GM21786 (cell line): ENCODE measurements around the gene RPUSD1.
"Not testable (repeated sequence)": the region's sequence is repeated elsewhere in the genome, so short reads cannot be mapped to it uniquely, and the experiment has no call there.

ENCODE experiments used
- ATAC-seq: cut with Tn5 transposase; IDR thresholded peaks from one replicate; pipeline ENCODE4 v1.9.1; 2021; ENCODE audit not compliant: unreplicated experiment

Gene RPUSD1, protein sequence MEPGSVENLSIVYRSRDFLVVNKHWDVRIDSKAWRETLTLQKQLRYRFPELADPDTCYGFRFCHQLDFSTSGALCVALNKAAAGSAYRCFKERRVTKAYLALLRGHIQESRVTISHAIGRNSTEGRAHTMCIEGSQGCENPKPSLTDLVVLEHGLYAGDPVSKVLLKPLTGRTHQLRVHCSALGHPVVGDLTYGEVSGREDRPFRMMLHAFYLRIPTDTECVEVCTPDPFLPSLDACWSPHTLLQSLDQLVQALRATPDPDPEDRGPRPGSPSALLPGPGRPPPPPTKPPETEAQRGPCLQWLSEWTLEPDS

DNA sequence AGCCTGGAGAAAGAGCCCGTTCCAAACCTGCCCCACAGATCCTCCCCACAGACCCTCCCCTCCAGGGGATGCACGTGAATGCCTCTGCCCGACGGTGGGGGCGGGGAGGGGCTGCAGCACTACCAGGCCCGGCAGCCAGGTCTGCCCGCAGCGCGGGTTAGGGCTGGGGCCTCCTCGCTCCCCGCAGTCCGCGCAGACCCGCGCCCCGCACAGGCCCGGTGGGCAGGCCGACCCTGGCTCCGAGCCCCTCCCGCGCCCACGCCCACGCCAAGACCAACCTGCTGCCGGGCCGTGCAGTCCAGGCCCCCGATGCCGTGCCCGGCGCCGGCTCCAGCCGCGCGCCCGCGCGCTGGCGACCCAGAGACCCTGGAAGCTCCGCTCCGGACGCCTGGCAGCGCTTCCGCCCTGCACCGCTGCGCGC, at the start of gene RPUSD1:
TSS of gene RPUSD1 (minus strand) at position 404 of the 421 bp plus-strand sequence. CDS start 644 bp downstream, outside the sequence.
- peak; percentile 27 for ATAC-seq

DNA sequence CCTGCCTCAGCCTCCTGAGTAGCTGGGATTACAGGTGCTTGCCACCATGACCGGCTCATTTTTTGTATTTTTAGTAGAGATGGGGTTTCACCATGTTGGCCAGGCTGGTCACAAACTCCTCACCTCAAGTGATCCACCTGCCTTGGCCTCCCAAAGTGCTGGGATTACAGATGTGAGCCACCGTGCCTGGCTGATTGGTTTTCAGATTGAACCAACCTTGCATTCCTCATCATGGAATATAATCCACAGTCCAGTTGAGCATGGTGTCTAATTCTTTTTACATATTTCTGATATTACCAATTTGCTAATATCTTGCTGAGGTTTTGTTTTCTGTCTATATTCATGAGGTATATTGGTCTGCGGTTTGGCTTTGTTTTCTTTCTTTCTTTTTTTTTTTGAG, 48.6 kb upstream of the RPUSD1 start:
- not testable (repeated sequence) for ATAC-seq

DNA sequence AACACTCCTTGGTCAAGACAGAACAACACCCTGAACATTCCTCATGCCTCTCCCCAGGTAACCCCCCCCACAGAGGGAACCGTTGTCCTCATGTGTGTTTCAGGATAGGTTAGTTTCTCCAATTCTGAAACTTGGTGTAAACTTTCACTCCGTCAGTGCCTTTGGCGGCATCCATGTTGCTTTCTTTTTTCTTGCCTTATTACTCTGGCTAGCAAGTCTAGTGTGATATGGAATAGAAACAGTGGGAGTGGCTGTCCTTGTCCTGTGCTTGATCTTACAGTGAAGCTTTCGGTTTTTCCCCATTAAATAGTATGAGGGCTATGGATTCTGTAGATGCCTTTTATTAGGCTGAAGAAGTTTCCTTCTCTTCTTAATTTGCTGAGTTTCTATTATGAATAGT, 48.0 kb upstream of the RPUSD1 start:
- no peak for ATAC-seq

DNA sequence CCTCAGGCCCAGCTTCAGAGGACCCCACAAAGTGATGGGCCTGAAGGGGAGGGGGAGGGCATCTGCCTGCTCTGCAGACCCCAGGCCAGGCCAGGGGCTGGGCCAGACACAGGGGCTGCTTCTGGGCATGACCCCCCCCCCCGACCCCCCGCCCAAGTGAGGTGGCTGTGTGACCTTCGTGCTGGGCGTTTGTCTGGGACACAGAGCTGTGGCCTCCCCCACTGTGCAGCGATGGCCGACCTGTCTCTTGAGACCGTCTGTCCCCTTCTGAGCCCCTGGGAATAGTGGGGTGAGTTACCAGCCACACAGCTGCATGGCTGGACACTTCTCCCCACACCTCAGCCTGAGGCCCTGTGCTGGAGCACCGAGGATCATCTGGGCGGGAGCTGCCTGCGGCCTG, 47.2 kb upstream of the RPUSD1 start:
- no peak for ATAC-seq

DNA sequence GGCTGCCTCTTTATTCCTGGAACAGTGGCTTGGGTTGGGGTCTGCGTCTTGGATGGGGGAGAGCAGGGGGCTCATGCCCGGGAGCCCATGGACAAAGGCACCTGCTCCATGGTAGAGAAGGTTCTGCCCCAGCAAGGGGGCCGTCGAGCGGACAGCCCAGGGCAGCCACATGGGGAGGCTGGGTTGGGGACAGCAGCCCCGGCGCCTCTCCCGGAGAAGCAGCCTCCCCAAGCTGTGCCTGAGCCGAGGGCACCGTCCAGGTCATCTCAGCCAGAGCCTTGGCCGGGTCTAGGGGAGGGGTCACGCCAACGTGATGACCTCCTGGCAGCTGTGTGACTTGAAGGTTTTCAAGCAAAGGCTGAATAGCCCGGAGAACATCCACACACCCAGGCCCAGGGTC, 45.2 kb upstream of the RPUSD1 start:
- no peak for ATAC-seq

DNA sequence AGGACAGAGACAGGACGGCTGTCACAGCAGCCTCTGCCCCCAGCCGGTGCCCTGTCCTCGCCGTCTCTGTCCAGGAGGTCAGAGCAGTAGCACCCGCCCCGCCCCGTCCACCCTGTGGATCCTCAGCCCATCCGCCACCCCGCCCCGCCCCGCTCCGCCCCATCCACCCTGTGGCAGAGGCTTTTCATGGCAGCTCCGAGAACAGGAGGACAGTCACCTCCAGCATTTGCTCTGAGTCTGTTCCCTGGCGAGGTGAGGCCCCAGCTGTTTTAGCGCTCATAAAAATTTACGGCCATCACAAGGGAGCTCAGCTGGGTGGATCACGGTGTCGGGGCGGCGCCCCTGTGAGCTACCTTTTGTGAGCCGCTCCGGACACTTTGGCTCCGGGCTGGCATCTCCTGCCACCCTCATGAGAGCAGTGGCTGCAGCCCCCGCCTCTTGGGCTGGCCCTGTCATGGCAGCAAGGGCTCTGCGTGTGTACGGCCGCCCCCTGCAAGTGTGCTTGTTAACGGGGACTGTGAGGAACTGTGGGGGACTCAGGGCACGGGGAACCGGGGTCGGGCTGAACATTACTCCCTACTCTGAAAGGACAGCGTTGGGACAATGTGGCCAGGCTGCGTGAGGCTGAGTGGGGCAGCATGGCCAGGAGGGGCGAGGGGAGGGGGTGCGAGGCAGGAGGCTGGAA, 44.6 kb upstream of the RPUSD1 start:
- ATAC-seq: no peak

DNA sequence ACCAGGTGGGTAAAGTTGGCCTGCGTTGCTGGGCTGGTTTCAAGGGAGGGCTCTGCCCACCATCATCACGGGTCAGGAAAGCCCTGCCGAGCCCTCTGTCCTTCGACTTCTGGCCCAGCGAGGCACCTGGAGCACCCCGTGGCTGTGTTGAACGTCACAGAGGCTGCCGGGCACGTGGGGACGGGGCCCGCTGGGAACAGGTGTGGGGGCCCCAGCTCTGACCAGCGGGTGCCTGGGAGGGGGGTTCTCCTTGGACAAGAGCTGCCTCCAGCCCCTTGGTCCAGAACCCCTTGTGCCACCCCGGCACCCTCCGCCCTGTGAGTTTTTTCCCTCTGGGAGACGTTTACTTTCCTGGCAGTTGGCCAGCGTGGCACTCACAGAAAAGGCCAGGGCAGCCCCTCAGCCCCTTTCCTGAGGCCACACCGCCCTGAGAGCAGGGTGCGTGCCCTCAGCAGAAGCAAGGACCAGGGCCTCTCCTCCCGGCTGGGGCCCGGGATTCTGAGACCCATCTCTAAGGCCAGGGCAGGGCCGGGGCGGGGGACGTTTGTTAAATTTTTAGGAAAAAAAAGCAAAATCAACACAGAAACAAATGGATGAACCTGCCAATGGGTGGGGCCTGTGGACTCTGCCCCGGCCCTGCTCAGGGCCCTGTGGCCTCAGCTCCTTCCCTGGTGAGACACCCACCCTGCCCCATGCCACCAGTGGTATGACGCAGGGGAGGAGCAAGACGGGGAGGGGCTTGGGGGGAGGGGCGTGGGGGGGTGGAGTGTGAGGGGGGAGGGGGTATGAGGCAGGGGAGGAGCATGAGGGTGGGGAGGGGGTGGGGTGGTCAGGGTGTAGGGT, 43.6 kb upstream of the RPUSD1 start:
- ATAC-seq: no peak

DNA sequence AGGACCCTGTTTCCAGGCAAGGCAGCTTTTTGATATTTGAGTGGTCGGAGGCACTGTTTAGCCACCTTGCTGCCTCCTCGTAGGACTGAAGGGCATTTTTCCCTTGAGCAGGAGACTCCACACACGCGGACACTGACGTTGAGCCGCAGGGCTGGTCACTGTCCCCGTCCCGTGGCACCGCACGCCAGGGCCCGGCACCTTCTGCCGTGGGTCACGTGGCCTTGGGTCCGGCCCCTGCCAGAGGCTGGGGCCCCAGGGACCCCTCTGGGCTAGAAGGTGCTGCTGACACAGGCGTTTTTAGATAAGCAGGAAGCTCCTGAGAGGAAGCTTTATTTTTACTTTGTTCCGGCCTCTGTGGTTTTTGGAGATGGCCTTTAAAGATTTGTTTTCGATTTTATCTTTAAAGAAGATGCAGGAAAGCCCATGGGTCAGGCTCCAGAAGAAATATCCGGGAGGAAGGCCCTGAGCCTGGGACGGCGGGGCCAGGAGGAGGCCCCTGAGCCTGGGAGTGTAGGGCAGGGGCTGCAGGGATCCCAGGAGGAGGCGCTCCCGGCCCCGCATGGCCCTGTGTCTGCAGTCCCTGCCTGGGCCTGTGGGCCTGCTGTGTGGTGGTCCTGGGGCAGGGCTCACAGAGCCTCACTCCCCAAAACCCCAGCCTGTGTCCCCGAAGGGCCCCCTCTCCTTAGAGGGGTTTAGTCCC, 42.8 kb upstream of the RPUSD1 start:
- no peak for ATAC-seq

DNA sequence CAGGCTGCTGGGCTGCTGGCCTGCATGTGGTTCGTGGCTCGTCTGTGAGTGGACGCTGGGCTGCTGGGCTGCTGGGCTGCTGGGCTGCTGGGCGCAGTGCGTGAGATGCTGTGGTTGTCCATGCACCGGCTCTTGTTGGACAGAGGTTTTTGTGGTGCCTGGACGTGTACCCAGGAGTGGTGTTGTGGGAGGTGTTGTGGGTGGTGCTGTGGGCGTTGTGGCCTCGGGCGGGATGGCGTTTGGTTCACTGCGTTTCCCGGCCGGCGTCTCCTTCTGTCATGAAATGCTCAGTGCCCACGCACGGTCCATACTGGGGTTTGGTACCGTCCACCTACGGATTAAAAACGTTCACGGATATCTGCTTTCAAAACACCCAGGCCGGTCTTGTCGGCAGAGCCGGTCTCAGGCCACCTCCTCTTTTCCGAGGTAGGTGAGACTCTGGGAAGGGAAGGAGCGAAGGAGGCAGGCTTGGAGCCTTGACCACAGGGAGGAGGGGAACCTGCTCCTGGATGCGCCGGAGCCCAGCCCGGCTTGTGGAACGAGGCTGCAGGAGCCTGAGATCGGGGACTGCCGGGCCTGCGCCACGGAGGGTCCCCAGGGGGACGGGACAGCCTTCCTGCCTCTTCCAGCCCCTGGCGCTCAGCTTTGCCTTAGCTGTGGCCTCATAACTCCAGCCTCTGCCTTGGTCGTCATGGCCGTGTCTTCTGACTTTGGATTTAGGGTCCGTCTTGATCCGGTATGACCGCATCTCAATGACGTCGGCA, 42.1 kb upstream of the RPUSD1 start:
- no peak for ATAC-seq

DNA sequence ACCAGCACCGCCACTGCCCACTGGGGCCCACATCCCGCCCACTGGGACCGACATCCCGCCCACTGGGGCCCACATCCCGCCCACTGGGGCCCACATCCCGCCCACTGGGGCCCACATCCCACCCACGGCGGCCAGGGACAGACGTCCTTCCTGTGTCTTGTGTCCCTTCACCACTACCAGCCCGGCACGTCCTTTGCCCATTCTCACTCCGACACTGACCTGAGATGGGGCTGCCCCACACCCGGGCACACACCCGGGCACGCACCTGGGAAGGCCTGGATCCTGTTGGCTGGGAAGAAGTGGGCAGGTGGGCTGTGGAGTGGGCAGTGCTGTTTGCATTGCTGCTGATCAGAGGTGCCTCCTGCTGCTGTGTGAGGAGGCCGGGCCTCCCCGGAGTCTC, 40.7 kb upstream of the RPUSD1 start:
- no peak for ATAC-seq

DNA sequence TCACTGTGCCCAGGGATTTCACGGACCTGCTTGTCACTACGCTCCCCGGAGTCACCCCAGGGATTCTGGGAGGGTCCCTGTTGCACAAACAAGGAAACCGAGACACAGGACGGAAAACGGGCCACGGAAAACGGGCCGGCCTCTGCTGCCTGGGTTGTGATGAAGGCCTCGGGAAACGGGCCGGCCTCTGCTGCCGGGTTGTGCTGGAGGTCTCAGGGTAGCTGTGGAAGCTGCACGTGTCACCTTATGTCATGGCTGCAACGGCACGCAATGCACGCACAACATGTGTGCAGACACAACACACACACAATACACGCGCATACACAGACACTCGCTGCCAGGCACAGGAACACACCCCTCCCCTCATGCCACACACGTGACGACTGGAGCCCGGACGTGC, 39.3 kb upstream of the RPUSD1 start:
- ATAC-seq: no peak

DNA sequence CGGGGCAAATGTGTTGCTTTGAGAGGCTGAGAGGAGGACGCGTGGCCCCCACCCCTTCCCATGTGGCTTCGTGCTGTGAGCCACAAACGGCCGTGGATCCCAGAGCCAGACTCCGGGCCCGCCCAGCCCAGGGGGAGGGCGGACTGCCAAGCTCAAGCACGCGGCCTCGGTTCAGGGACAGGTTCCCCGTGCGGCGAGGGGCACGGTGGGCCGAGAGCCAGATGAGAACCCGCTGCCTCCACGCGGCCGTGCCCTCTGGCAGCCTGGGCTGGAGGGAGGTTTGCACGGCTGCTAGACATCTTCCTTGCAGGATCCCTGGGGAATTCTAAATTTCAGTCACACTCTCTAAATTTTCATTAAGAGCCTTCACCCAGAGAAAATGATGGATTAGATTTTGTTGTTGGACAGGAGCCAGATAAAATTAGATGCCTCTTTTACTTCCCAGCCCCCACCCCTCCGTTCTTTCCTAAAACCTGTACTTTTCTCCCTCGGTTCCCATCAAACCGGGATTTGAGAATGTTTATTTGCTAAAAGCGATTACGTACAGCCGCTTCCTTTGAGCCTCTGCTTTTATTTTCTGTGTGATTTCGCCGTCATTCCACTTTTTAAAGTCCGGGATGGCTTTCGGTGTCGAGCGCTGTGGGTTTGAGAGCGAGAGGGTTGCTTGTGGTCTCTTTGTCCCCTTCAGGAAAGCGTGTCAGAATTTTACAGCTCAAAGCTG, 37.3 kb upstream of the RPUSD1 start:
- ATAC-seq: no peak

DNA sequence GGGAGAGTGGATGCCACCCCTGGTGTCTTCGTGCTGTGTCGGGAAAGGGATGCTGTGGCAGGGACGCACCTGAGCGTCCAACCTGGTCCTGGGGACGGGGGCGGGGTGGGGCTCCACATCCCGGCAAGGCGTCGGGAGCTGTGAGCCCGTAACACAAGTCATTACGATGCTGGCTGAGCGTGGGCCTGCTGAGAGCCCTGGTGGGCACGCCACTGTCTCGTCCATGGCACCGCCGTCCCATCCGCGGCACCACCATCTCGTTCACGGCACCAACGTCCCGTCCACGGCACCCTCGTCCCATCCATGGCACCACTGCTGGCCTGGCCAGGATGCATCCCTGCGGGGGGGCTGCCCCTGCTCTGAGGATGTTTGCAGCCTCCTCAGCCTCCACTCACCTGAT, 36.4 kb upstream of the RPUSD1 start:
- ATAC-seq: no peak

DNA sequence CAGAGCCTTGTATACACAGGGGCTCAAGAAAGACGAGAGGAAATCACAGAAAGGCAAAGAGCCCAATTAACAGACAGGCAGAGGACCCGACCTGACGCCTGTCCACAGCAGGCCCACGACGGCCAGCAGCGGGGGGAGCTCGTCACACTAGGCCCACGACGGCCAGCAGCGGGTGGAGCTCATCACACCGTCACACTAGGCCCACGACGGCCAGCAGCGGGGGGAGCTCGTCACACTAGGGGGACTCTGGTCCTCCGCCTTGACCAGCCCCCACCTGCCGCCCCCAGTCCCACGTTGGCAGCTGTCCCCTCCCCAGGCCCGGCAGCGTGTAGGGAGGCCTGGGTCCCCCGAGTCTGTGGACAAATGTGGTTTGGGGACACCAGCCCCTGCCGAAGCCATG, 36.0 kb upstream of the RPUSD1 start:
- no peak for ATAC-seq

DNA sequence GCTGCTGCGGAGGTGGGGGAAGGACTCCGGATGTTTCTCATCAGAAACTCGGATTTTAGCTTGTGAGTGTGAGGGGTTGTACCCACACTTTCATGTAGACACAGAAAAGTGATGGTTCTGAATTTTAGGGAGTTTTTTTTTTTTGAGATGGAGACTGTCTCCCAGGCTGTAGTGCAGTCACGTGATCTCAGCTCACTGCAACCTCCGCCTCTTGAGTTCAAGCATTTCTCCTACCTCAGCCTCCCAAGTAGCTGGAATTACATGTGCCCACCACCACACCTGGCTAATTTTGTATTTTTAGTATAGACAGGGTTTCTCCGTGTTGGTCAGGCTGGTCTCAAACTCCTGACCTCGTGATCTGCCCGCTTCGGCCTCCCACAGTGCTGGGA, 34.7 kb upstream of the RPUSD1 start:
- no peak for ATAC-seq

DNA sequence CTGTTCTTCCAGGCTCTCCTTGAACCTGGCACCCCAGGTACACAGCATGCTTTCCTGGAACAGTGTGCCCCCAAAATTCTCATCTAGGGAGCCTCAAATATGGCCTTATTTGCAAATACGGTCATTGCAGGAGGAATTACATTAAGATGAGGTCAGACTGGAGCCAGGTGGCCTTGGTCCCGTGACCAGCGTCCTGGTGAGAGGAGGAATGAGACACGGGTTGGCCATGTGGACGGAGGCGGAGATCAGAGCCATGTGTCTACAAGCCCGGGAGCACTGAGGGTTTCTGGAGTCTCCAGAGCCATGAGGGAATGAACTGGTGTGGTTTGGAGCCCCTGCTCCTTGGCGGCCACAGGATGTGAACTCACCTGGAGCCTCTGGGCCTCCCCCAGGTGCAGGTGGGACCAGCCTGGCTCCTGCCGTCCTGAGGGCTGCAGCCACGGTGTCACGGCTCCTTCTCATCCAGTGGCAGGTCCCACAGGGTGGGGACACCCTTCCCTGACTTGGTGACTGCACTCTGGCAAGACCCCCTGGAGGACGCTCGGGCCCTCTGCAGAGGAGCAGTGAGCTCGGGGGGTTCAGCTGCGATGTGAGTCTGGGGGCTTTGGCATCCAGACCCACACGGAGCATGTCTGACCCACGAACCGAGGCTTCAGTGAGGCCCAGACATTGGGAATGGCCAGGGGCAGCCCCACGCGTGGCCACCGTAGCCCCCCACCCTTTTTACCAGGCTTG, 34.2 kb upstream of the RPUSD1 start:
- no peak for ATAC-seq

DNA sequence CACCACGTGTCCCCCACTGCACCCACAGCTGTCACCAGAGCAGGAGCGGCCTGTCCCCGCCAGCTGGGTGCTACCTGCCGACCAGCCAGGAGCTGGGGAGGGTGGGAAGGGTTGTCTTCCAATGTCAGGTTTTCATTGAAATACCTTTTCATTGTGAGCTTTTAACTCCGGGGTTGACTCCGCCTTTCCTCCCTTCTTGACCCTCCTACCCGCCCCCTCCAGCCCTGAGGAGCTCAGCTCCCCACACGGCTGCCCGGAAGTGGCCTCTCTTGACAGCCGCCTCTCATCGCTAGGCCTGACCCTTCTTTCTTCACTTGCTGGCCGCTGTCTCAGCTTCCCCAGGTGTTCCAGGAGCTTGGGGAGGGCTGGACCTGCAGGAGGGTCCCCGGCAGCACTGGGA, 33.6 kb upstream of the RPUSD1 start:
- no peak for ATAC-seq

DNA sequence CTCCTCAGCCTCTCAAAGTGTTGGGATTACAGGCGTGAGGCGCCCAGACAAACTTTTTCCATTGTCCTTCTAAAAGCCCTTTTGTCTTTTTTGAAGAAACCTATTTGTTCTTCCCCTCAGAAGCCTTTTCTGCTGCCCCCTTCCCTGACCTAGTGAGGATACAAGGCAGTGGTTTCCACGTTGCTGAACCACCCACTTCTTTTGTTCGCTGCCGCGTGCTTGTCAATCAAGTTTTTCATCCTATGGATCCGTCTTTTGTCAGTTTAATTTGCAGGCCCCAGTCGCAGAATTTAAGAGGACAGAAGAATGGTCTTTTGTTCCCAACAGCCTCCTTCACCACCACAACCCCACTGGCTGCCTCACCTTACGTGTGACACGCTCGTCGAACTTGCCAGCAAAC, 32.6 kb upstream of the RPUSD1 start:
- ATAC-seq: no peak

DNA sequence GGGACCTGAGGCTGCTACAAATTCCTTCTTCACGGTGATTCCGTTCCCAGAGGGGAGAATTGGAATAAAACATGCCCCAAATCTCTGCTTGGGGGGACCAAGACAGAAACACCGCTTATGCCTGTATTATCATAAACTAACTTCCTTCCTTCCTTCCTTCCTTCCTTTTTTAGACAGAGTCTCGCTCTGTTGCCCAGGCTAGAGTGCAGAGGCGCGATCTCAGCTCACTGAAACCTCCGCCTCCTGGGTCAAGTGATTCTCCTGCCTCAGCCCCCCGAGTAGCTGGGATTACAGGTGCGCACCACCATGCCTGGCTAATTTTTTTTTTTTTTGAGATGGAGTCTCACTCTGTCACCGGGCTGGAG, 31.8 kb upstream of the RPUSD1 start:
- not testable (repeated sequence) for ATAC-seq
